Liver (tissue), 9 donors: ENCODE measurements around the gene METTL4. TPM values are rescaled to one million over a fixed set of nuclear protein-coding genes. Genes with fewer than 3 reads are reported as not detected.

Source experiments
- DNase-seq: peaks from one replicate; pipeline ENCODE4 v3.0.0-alpha.2; 2017; ENCODE audit warnings: low spot score
- H3K27ac ChIP-seq, 2 donors: one replicate each; pipeline ENCODE4 v1.7.0; 2013; ENCODE audit warnings: inconsistent platforms in 2 of 2, low read length in 2 of 2, control low read depth in 1 of 2, low read depth in 1 of 2, mild to moderate bottlenecking in 1 of 2
- H3K27me3 ChIP-seq, 4 donors: one replicate each; pipeline versions ENCODE4 v1.6.1 to v1.7.0; 2013; ENCODE audit warnings: low read length in 3 of 4, inconsistent platforms in 1 of 4, mild to moderate bottlenecking in 1 of 4, moderate library complexity in 1 of 4; ENCODE audit not compliant: control insufficient read depth in 4 of 4, insufficient read depth in 4 of 4
- H3K36me3 ChIP-seq, 4 donors: one replicate each; pipeline versions ENCODE4 v1.6.1 to v1.7.0; 2013; ENCODE audit warnings: low read length in 3 of 4, mild to moderate bottlenecking in 3 of 4, low read depth in 1 of 4, moderate library complexity in 1 of 4; ENCODE audit not compliant: control insufficient read depth in 4 of 4, insufficient read depth in 3 of 4
- H3K4me1 ChIP-seq, 4 donors: one replicate each; pipeline versions ENCODE4 v1.6.1 to v1.7.0; 2013; ENCODE audit warnings: low read length in 3 of 4, mild to moderate bottlenecking in 3 of 4, moderate library complexity in 1 of 4; ENCODE audit not compliant: control insufficient read depth in 4 of 4, insufficient read depth in 4 of 4
- H3K4me3 ChIP-seq, 3 donors: one replicate each; pipeline versions ENCODE4 v1.6.1 to v1.7.0; 2013; ENCODE audit warnings: low read length in 3 of 3, control low read depth in 1 of 3, low read depth in 1 of 3, mild to moderate bottlenecking in 1 of 3
- H3K9ac ChIP-seq, 2 donors: one replicate each; pipeline ENCODE4 v1.7.0; 2013; ENCODE audit warnings: low read length in 2 of 2, mild to moderate bottlenecking in 2 of 2, moderate library complexity in 2 of 2, control low read depth in 1 of 2, low read depth in 1 of 2
- H3K9me3 ChIP-seq, 4 donors: one replicate each; pipeline versions ENCODE4 v1.6.1 to v1.7.0; 2013; ENCODE audit warnings: low read length in 3 of 4; ENCODE audit not compliant: control insufficient read depth in 4 of 4
- CTCF ChIP-seq: fragments of 150-350 bp; IDR thresholded peaks from 2 replicates; pipeline ENCODE4 v1.5.1; 2017; ENCODE audit warnings: improper control_type of control experiment, low read depth, low read length; ENCODE audit not compliant: missing input control
- EGR1 ChIP-seq, 2 donors: IDR thresholded peaks; 2 replicates each; pipeline ENCODE4 v1.6.1; 2016 to 2018; ENCODE audit warnings: antibody characterized with exemption in 2 of 2, low read depth in 2 of 2
- FOXA1 ChIP-seq: IDR thresholded peaks from 2 replicates; pipeline ENCODE4 v1.6.1; 2016; ENCODE audit warnings: antibody characterized with exemption
- FOXA2 ChIP-seq: IDR thresholded peaks from 2 replicates; pipeline ENCODE4 v1.6.1; 2016; ENCODE audit warnings: antibody characterized with exemption
- GABPA ChIP-seq, 2 donors: IDR thresholded peaks in 1 of 2; conservative IDR thresholded peaks in 1 of 2; 2 replicates each; pipeline ENCODE4 v1.6.1; 2016; ENCODE audit warnings: antibody characterized with exemption in 2 of 2, mild to moderate bottlenecking in 1 of 2, moderate library complexity in 1 of 2
- HNF4A ChIP-seq, 2 donors: conservative IDR thresholded peaks; 2 replicates each; pipeline ENCODE4 v1.6.1; 2016; ENCODE audit warnings: antibody characterized with exemption in 2 of 2, mild to moderate bottlenecking in 2 of 2
- HNF4G ChIP-seq: IDR thresholded peaks from 2 replicates; pipeline ENCODE4 v1.6.1; 2016; ENCODE audit warnings: antibody characterized with exemption
- JUND ChIP-seq, 2 donors: IDR thresholded peaks; 2 replicates each; pipeline ENCODE4 v1.6.1; 2016; ENCODE audit warnings: antibody characterized with exemption in 2 of 2
- NR2F2 ChIP-seq: IDR thresholded peaks from 2 replicates; pipeline ENCODE4 v1.6.1; 2016; ENCODE audit warnings: antibody characterized with exemption
- RAD21 ChIP-seq, 2 donors: IDR thresholded peaks; 2 replicates each; pipeline ENCODE4 v1.6.1; 2016; ENCODE audit warnings: antibody characterized with exemption in 2 of 2, mild to moderate bottlenecking in 2 of 2
- RXRA ChIP-seq, 2 donors: IDR thresholded peaks; 2 replicates each; pipeline ENCODE4 v1.6.1; 2017 to 2018; ENCODE audit warnings: antibody characterized with exemption in 2 of 2, mild to moderate bottlenecking in 1 of 2
- SP1 ChIP-seq: IDR thresholded peaks from 2 replicates; pipeline ENCODE4 v1.6.1; 2018; ENCODE audit warnings: antibody characterized with exemption, mild to moderate bottlenecking
- TAF1 ChIP-seq: conservative IDR thresholded peaks from 2 replicates; pipeline ENCODE4 v1.6.1; 2016; ENCODE audit warnings: antibody characterized with exemption, mild to moderate bottlenecking
- YY1 ChIP-seq: IDR thresholded peaks from 2 replicates; pipeline ENCODE4 v1.6.1; 2016; ENCODE audit warnings: antibody characterized with exemption, mild to moderate bottlenecking
- WGBS: extraction: QIAGEN DNeasy Blood & Tissue Kit; methylation state at CpG from one replicate; pipeline ENCODE4 v1.1.7; 2013; 5-methylcytosine and 5-hydroxymethylcytosine counted together
- polyA plus RNA-seq, 2 donors: library from polyadenylated mRNA; stranded (reverse) in 1 of 2; unstranded in 1 of 2; fragments of 200-250 nt in 1 of 2; fragments of >200 nt in 1 of 2; fragmentation: Nextera tagmentation in 1 of 2; extraction: Ambion mirVana in 1 of 2; gene quantifications; one replicate each; pipeline versions ENCODE4 v1.2.1 to v1.2.3, GENCODE V29; 2013 to 2015
- total RNA-seq, 2 donors: library from RNA; depleted of rRNA; stranded (reverse); fragments of >200 nt; gene quantifications; one replicate each; pipeline ENCODE4 v1.2.3, GENCODE V29; 2014
- TF ChIP-seq, protein P1 (sequence below): IDR thresholded peaks from 2 replicates; pipeline ENCODE4 v1.6.1; 2016; ENCODE audit warnings: antibody characterized with exemption, mild to moderate bottlenecking
- donor health status: healthy.
- donor health status: healthy.
- donor health status: healthy.
- donor health status: healthy.
- donor health status: healthy.

The METTL4 gene
- total and polyA plus RNA-seq, 4 donors, result 1.9 to 13.9 (median 3.5) TPM

GRCh38 chr18:2569338-2570207 lies 1.7 kb downstream of the METTL4 start:
- H3K27me3 ChIP-seq, result no peaks in the 10 kb centered on the region
- no peaks in the 10 kb centered on the region for H3K9me3 ChIP-seq
- WGBS, result 93% methylated on average over 10 of the region's 10 CpGs
- H3K27ac ChIP-seq, result no peak overlapping the region
- no peak for TF ChIP-seq HNF4A (conservative IDR thresholded peaks at IDR 0.05)
- TF ChIP-seq SP1, result no peak
- no peak for TF ChIP-seq JUND (IDR thresholded peaks at IDR 0.05)
- TF ChIP-seq HNF4G, result no peak
- TF ChIP-seq YY1, result no peak
- no peak for TF ChIP-seq RAD21 (IDR thresholded peaks at IDR 0.05)
- no peak for TF ChIP-seq CTCF
- TF ChIP-seq NR2F2, result no peak
- TF ChIP-seq, protein P1, sequence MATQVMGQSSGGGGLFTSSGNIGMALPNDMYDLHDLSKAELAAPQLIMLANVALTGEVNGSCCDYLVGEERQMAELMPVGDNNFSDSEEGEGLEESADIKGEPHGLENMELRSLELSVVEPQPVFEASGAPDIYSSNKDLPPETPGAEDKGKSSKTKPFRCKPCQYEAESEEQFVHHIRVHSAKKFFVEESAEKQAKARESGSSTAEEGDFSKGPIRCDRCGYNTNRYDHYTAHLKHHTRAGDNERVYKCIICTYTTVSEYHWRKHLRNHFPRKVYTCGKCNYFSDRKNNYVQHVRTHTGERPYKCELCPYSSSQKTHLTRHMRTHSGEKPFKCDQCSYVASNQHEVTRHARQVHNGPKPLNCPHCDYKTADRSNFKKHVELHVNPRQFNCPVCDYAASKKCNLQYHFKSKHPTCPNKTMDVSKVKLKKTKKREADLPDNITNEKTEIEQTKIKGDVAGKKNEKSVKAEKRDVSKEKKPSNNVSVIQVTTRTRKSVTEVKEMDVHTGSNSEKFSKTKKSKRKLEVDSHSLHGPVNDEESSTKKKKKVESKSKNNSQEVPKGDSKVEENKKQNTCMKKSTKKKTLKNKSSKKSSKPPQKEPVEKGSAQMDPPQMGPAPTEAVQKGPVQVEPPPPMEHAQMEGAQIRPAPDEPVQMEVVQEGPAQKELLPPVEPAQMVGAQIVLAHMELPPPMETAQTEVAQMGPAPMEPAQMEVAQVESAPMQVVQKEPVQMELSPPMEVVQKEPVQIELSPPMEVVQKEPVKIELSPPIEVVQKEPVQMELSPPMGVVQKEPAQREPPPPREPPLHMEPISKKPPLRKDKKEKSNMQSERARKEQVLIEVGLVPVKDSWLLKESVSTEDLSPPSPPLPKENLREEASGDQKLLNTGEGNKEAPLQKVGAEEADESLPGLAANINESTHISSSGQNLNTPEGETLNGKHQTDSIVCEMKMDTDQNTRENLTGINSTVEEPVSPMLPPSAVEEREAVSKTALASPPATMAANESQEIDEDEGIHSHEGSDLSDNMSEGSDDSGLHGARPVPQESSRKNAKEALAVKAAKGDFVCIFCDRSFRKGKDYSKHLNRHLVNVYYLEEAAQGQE, result no peak
- TF ChIP-seq RXRA (IDR thresholded peaks at IDR 0.05), result no peak
- no peak for TF ChIP-seq FOXA2
- no peak for TF ChIP-seq FOXA1
- no peak for DNase-seq
- no peak overlapping the region for H3K9ac ChIP-seq
- peaks cover 3 to 17% (median 15%) of the 10 kb centered on the region in 4 donors for H3K4me1 ChIP-seq
- no peak overlapping the region for H3K4me3 ChIP-seq
- peaks cover 0 to 5% (median 0%) of the 10 kb centered on the region in 4 donors for H3K36me3 ChIP-seq

DNA sequence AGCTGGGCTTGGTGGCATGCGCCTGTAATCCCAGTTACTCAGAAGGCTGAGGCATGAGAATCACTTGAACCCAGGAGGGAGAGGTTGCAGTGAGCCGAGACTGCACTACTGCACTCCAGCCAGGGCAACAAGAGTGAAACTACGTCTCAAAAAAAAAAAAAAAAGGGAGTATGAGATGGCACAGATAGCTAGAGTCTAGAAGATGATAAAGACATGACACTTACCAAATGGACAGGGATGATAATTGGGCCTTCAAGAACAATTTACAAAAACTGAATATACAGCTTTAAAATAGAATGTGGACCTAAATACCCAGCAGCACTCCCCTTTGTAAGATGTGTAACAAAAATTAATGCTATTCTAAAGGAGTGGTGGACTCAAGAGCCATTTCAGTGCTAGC lies 2.7 kb downstream of the METTL4 start:
- Histone ChIP-seq H3K9me3 (no peaks in the 10 kb centered on the region), H3K36me3 (peaks cover 0 to 5% (median 0%) of the 10 kb centered on the region in 4 donors), H3K9ac (no peak overlapping the region), H3K4me3 (no peak overlapping the region), H3K4me1 (peaks cover 3 to 17% (median 15%) of the 10 kb centered on the region in 4 donors), H3K27ac (no peak overlapping the region), H3K27me3 (no peaks in the 10 kb centered on the region)
- no peak for DNase-seq
- TF ChIP-seq CTCF, result no peak
- no peak for TF ChIP-seq TAF1
- TF ChIP-seq EGR1 (IDR thresholded peaks at IDR 0.05; ENCODE audit: low read depth in 2 of 2), result no peak
- TF ChIP-seq YY1, result no peak
- TF ChIP-seq SP1, result no peak
- TF ChIP-seq GABPA (IDR thresholded peaks at IDR 0.05 in 1 of 2, conservative IDR thresholded peaks at IDR 0.05 in 1 of 2), result no peak
- TF ChIP-seq HNF4G, result no peak
- no peak for TF ChIP-seq HNF4A (conservative IDR thresholded peaks at IDR 0.05)
- WGBS, result 93% methylated on average over 3 of the region's 3 CpGs
